Endothelial cell of hepatic sinusoid (primary cell): ENCODE data around the gene CYP27A1.

Source experiments
- in situ Hi-C: cut with HindIII; loops from 2 replicates; pipeline ENCODE4 v1.10.0; 2017; ENCODE audit warnings: low sequenced_read_pairs

CYP27A1 gene

GRCh38 chr2:218781691-218782527 lies at the start of gene CYP27A1:
CYP27A1 (plus strand) TSS chr2:218782147; CDS start chr2:218782183, 36 bp downstream.
- in situ Hi-C loops, result no loop called here

GRCh38 chr2:218732761-218733158 lies 49.2 kb upstream of the CYP27A1 start:
- in situ Hi-C loops, result no loop called here

GRCh38 chr2:218733171-218734021 lies 48.6 kb upstream of the CYP27A1 start:
- in situ Hi-C loops, result no loop called here

GRCh38 chr2:218734190-218734975 lies 47.6 kb upstream of the CYP27A1 start:
- in situ Hi-C loops, result no loop called here

GRCh38 chr2:218736531-218736930 lies 45.4 kb upstream of the CYP27A1 start:
- in situ Hi-C loops, result no loop called here

GRCh38 chr2:218743068-218743467 lies 38.9 kb upstream of the CYP27A1 start:
- in situ Hi-C loops, result no loop called here

DNA sequence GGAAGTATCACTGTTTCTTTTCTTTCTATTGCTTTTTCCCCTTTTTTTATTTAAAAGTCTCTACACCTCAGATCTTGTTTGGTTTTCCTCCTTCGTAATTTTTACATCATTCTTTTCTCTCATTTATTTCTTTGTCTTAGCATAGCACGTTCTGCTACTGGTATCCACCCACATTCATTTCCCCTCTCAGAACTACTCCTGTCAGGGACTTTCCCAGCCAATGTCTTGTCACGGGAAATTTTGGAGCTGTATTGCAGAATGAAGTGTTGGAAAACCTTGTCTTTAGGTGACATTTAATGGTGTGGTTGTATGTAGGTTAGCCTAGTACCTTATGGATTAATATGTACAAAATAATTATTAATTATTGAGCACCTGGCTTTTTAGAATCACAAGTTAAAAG lies 37.3 kb upstream of the CYP27A1 start:
- in situ Hi-C loops, result no loop called here

- in situ Hi-C loops, result no loop called here
Observed at GRCh38 chr2:218745160-218745558, 36.8 kb upstream of the CYP27A1 start.

- in situ Hi-C loops, result no loop called here
Observed at GRCh38 chr2:218745559-218746469, 36.1 kb upstream of the CYP27A1 start.

DNA sequence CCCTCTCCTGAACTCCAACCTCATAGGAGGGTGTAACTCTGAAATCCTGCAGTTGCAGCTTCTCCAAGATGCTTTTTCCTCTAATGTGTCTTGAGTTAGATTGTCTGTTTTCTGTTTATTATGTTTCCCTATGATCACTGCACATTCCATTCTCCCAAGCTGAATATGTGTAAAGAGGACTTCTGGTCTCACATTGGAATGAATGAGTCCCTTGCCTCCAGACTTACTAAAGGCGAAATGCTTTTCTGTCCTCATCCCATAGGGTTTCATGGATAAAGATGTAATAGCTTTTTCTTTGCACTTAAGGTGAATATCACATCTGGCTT lies 35.5 kb upstream of the CYP27A1 start:
- in situ Hi-C loops, result no loop called here

DNA sequence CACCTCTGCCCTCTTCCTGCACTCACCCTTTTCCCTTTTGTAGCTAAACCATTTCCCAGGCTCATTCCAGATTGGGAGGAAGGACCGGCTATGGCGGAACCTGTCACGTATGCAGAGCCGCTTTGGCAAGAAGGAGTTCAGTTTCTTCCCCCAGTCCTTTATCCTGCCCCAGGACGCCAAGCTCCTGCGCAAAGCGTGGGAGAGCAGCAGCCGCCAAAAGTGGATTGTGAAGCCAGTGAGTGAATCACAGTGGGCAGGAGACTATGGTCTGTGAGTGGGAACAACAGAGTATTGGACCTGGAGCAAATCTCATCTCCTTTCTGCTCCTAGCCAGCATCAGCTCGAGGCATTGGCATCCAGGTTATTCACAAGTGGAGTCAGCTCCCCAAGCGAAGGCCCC lies 35.0 kb upstream of the CYP27A1 start:
- in situ Hi-C loops, result no loop called here

GRCh38 chr2:218748741-218749441 lies 33.1 kb upstream of the CYP27A1 start:
- in situ Hi-C loops, result no loop called here

- in situ Hi-C loops, result no loop called here
Observed at GRCh38 chr2:218754201-218754600, 27.7 kb upstream of the CYP27A1 start.

DNA sequence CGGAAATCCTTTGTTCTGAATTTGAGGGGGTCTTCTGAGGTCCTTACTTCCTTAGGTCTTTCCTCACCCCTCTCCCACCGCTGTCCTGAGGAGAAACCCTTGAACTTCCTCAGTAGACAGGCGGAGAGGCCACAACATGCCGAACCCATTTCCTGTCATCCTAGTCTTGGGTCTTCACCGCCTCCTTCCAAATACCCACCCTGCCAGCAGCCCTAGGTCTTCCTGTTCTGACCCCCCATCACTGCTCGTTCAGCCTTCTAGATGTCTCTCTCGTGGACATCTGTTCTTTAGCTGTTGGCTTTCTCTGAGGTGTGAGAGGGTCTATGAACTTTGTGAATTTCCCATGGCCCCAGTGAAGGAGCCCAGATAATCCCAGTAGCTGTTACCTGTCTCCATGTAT lies 27.2 kb upstream of the CYP27A1 start:
- in situ Hi-C loops, result loop anchor here (5.0 kb wide), 1 partner anchor 62 kb away; no protein-coding TSS in a partner anchor

DNA sequence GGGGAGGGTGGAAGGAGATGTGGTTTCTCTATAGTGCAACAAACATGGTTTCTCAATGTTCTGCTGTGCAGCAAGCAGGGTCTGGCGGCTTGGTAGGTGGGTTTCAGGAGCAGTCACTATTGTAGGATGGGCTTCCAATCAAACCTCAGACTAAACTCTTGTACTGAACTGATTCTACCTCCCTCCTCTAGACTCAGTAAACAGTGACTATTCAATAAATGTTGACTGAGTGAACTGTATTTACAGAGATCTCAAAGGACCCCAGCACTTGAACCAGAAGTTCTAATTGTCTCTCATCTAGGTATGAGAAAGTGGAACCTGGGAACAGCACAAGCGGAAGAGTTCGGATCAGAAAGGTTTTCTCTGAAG lies 26.8 kb upstream of the CYP27A1 start:
- in situ Hi-C loops, result loop anchor here (5.0 kb wide), 1 partner anchor 63 kb away; no protein-coding TSS in a partner anchor

GRCh38 chr2:218755567-218756404 lies 26.2 kb upstream of the CYP27A1 start:
- in situ Hi-C loops, result loop anchor here (5.0 kb wide), 1 partner anchor 63 kb away; no protein-coding TSS in a partner anchor

DNA sequence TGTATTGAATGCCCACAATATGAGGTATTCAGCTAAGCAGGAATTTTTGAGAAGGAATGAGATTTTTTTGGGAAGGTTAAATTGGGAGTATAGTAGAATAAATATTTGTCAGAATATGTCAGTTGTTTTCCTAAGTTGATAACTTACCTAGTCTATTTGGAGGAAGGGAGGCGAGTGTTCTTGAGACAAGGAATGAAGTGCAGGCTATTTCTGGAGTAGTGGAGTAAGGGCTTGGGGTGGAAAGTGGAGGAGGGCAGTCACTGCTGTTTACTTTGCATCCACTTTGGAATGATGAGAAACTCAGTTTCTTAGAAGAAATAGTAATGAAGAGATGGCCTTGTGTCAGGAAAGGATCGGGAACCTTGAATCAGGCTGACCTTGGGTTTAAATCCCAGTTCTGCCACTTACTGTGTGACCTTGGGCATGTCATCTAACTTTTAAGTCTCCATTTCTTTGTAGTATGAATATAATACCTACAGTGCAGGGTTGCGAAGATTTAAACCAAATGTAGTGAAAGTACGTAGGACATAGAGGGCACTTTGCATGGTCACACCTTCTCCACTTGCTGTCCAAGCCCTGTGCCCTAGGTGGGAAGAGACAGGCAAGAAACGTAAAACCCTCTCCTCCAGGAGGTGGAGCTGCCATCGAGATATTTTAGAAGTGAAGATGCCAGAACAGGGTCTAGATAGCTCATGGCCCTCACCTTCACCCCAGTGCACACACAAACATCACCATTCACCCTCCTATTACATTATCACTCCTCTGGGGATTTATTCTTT lies 25.2 kb upstream of the CYP27A1 start:
- in situ Hi-C loops, result loop anchor here (5.0 kb wide), 1 partner anchor 64 kb away; no protein-coding TSS in a partner anchor

DNA sequence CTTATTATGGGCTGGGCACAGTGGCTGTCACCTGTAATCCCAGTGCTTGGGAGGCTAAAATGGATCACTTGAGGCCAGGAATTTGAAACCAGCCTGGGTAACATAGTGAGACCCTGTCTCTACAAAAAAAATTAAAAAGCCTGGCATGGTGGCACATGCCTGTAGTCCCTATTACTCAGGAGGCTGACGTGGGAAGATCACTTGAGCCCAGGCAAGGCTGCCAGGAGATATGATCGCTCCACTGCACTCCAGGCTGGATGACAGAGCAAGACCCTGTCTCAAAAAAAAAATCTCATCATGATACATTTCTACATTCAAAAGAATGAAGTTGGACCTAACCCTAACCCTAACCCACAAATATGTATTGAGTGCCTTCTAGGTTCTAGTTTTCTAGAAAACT lies 20.2 kb upstream of the CYP27A1 start:
- in situ Hi-C loops, result no loop called here
